ENCODE data around the gene SFXN5.

- TF ChIP-seq CTCF (IDR thresholded peaks at IDR 0.05) (no peak), POLR2A (IDR thresholded peaks at IDR 0.05) (no peak)
These were observed 107.9 kb downstream of the SFXN5 start for GRCh38 chr2:72963423-72964145.
